GM19240 (cell line): ENCODE results near the gene INO80D.

ENCODE experiments used
- DNase-seq: peaks from one replicate; pipeline ENCODE4 v3.0.0; 2011; ENCODE audit warnings: low spot score; ENCODE audit not compliant: insufficient read length

INO80D gene

DNA sequence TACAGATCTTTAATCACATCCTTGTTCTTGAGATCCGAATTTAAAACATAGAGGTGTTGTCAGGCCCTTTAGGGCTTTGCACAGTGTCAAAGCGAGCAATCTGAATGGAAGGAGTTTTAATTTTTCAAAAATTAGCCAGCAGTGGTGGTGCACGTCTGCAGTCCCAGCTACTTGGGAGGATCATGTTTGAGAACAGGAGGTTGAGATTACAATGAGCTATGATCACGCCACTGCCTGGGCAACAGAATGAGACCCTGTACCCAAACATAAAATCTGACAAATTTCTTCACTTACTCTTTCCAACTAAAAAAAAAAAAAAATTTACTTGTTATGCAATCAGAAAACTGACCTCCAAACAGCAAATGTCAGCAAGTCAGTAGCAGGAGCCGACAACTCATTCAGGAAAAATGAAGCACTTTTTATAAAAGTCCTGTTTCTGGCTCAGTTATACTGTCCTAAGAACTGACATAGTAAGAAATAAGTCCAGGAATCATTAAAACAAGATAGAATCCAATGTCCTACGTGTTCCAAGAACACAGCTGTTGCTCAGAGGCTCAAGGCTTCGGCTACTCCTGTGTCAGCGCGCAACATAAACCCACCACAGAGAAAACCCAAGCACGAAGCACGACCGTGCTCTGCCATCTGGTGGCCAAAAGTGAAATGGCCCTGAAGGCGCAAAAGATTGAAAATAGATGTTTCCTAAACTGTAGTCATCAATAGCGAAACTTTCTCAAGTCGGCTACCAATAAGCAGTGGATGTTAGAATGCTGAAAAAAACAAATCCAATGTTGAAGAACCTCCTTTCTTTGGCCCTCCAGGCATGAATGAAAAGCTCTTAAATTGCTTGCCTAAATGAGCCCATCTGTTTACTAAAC is 138.1 kb downstream of the INO80D start:
- DNase-seq = peak; percentile 56

DNA sequence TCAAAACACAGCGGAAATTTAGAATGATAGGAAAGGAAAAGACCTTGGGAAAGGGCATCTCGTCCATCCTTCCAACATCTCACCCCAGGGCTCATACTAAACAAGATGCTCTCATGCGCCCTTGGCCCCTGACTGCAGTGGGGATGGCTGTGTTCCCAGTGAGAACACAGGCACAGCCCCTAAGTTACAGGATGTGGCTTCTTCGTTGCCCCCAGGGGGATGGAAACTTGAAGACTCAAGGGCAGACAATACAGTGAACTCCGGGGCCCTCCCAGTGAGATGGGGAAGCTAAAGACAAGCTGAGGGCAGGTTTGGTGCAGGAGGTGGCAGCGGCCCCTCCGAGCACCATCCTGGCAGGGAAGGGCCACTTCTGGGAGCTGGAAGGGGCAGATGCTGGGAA is 139.7 kb downstream of the INO80D start:
- no peak for DNase-seq
